GM23248 (cell line): ENCODE data around the gene IFT43.

Experiments used
- EZH2 ChIP-seq: fragments of 200-600 bp; sonication (generic); IDR thresholded peaks from 2 replicates; pipeline ENCODE4 v1.6.1; 2018; ENCODE audit warnings: antibody characterized with exemption, mild to moderate bottlenecking; ENCODE audit not compliant: insufficient read depth, poor library complexity, severe bottlenecking
- EZH2phosphoT487 ChIP-seq: fragments of 200-600 bp; sonication (generic); IDR thresholded peaks from 2 replicates; pipeline ENCODE4 v1.6.1; 2018; ENCODE audit warnings: antibody characterized with exemption, moderate library complexity, mild to moderate bottlenecking, low read depth; ENCODE audit not compliant: insufficient read depth

- no peak for TF ChIP-seq EZH2phosphoT487
- no peak for TF ChIP-seq EZH2
Observed at GRCh38 chr14:75989134-75989533, 3.6 kb downstream of the IFT43 start.
